GM18517 (cell line): Measurements from ENCODE around the gene OSBPL2.

Experiments used
- ATAC-seq: cut with Tn5 transposase; IDR thresholded peaks from one replicate; pipeline ENCODE4 v1.9.1; 2021; ENCODE audit warnings: mild to moderate bottlenecking, moderate library complexity; ENCODE audit not compliant: unreplicated experiment

Gene OSBPL2

DNA sequence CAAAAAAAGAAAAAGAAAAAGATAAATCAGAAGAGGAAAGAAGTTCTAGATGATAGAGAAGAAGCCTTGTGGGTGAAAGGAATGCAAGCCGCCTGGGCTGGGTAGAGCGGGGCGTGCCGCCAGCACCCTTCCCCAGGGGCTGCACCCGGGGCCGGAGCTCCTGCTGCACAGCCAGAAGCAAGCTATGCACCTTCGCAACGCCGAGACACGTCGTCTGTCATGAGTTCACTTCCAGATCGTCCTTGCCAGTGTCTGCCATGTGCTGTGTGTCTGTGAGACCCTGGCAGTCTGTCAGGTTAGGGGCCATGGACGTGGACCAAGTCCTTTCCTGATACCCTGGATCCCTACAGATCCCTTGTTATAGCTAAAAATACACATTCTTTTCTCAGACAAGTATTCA lies 38.9 kb downstream of the OSBPL2 start:
- no peak for ATAC-seq

GRCh38 chr20:62280303-62280702 lies 42.0 kb downstream of the OSBPL2 start:
- ATAC-seq, result no peak

DNA sequence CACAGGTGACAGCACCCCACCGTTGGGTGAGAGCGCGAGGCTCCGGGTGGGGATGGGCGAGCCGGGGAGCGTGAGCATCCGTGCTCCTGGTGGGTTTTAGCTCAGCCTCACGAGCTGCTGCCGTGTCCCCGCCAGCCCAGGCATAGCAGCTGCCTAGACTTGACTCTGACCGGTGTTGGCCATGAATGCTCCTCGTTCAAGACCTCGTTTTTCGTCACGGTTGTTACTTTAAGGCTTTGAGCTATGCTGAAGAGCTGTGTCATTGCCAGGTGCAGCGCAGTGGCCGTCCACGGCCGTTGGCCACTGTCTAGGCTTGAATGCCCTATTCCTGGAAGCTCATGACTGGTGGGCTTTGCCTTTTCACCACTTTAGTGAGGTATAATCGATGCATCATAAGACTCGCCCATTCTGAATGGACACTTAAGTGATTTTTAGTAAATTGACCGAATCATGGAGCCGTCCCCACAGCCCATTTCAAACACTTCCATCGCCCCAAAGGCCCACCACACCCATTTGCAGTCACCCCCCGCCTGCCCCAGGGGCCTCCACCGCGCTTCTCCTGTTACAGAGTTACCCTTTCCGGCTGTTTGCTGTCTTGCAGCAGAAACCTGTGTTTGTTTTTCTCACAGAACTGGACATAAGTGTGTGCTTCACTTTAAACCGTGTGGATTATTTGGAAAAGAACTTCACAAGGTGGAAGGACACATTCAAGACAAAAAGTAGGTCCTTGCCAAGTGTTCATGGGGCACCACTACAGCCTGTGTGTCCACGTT lies 43.0 kb downstream of the OSBPL2 start:
- no peak for ATAC-seq

DNA sequence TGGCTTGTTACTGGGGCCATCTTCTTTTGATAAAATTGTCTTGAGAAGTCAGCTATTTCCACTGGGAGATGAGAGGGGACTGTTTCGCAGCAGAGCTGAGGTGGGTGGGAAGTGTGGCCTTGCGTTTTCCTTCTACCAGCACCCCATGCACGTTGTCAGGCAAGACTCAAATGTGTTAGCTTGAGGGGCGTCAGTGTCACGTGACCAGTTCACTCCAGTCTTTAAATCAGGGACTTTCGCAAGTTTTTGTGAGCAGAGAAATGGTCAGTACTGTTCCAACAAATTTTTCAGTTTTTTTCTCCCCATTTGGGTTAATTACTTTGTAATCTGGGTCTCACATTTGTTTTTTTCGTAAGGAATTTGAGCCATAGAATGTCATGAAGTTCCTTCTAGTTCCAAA lies 43.8 kb downstream of the OSBPL2 start:
- ATAC-seq, result no peak

DNA sequence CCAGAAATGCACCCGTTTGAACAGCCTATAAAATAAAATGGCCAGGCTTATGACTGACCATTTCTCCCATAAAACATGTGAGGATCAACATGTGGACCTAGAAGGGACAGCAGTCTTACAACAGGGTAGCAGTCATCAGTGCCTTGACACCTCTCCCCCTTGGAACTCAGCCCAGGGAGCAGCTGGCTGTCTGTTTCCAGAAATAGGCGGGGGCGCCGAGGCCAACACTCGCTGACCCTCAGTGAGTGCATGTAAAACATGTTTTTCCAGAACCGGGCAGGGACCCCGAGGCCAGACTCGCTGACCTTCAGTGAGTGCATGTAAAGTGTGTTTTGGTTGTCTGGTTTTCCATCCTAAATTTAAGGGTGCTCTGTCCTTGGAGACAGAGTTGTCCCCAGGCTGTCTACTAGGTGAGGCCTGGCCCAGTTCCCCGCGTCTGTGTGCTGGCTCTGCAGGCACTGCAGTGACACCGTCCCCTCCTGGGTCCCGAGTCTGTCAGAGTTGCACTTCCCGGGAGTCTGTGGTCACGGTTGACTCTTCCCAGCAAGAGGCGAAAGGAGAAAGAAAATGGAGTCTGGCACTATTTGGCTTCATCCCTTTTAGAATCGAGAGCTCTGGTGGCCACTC lies 44.7 kb downstream of the OSBPL2 start:
- ATAC-seq, result no peak

DNA sequence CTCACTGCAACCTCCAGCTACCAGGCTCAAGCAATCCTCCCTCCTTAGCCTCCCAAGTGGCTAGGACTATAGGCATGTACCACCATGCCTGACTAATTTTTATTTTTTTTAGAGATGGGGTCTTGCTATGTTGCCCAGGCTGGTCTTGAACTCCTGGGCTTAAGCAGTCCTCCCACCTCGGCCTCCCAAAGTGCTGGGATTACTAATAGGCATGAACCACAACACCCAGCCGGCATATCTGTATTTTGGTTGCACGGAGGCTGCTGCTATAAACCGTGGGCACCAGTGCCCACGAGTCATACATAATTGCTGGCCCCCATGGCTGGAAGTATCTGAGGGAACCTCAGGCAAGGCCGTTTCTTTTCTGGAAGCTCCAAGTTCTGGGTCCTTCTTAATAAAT lies 46.1 kb downstream of the OSBPL2 start:
- no peak for ATAC-seq

GRCh38 chr20:62285151-62285550 lies 46.8 kb downstream of the OSBPL2 start:
- ATAC-seq, result no peak

GRCh38 chr20:62285722-62286121 lies 47.4 kb downstream of the OSBPL2 start:
- ATAC-seq, result no peak

- ATAC-seq, result no peak
These were observed 48.3 kb downstream of the OSBPL2 start for GRCh38 chr20:62286493-62287064.

DNA sequence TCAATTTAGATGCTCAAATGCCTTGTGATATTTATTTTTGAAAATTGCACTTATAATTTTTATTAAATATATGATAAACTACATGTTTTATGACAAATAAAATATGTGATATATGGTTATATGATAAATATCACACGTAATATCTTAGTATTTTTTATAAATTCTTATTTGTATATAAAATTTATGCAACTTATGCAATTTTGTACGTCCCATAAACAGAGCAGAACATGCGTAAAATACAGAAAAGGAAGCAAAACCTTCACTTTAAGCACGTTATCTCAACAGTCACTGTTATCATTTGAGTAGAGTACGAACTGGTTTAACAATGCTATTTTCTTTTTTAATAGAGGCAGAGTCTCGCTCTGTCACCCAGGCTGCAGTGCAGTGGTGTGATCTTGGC lies 48.8 kb downstream of the OSBPL2 start:
- ATAC-seq, result no peak

DNA sequence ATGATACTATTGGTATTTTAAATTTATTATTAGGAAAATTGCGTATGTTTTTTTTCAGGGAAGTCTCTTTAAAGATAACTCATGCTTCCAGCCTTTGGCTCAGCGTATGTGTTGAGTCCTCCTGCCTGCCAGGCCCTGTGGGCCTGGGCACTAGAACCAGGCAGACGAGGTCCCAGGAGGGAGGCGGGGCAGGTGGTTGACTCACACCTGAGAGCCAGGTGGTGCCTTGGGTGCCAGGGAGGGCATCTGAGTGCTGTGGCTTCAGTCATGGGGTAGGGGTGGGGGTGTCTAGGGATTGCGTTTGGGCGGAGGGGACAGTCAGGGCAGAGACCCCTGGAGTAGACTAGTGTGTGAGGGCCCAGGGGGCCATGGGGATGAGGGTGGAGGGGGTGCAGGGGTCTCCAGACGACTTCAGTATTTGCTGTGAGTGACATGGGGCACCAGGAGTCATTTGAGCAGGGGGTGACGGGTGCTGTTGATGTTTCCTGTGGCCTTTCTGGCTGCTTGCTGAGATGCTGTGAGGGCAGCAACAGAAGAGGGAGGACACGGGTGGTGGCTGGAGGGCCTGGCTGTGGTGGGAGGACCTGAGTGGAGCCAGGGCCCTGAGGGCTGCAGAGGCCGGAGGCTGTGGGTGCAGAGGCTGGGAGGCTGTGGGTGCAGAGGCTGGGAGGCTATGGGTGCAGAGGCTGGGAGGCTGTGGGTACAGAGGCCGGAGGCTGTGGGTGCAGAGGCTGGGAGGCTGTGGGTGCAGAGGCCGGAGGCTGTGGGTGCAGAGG lies 49.6 kb downstream of the OSBPL2 start:
- ATAC-seq, result no peak

- no peak for ATAC-seq
These were observed 50.3 kb downstream of the OSBPL2 start for GRCh38 chr20:62288535-62289105.

- ATAC-seq, result no peak
These were observed 50.8 kb downstream of the OSBPL2 start for GRCh38 chr20:62289131-62289530.

DNA sequence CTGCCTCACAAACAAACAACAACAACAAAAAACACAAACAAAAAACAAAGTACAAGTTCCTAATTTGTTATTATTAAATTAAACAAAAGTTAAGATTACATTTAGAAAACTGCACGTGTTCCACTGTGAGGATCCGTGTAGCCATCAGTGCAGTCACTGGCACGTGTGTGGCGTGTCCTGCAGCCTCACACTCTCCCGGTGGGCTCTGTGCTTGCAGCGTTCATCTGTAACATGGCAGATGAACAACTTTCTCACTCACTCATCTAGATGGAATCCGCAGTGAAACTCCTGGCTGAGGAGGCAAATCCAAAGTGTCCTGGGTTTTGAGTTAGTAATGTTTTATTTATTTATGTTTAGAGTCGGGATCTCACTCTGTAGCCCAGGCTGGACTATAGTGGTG lies 51.6 kb downstream of the OSBPL2 start:
- no peak for ATAC-seq

GRCh38 chr20:62291251-62292066 lies 53.1 kb downstream of the OSBPL2 start:
- ATAC-seq, result no peak

DNA sequence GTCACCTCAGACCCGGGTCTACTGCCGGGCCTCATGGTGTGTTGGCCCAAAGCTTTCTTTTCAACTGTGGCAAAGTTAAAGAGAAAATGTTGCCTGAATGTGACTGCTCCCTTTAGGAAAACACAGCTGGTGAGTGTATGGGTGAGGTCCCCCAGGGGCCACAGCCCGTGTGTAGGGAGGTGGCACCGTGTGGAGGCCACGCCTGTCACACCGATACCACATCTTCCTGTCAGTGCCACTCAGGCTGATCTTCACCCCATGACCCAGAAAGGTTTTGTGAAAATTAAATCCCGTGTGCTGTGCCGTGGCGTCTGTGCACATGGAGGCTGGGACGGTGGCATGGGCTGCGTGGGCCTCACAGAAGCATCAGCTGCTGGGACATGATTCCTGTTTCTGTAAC lies 53.8 kb downstream of the OSBPL2 start:
- no peak for ATAC-seq

- ATAC-seq, result no peak
These were observed 54.9 kb downstream of the OSBPL2 start for GRCh38 chr20:62293111-62293784.

DNA sequence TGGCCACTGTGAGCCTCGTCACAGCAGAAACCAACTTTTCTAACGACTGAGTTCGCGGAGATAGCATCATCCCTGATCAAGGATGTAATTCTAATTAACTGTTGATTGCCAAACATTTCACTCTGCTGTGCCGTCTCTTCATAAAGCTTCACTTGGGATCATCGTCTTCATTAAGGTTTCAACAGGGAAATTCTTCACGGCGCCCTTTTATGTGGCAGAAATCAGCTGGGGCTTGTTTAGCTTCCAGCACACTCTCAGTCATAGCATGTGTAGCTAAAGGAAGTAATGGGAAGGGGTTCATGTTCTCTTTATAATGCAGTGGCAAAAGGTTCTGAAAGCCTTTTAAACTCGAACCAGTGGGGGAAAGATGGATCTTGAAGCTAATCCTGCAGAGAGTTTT lies 55.6 kb downstream of the OSBPL2 start:
- ATAC-seq, result no peak

DNA sequence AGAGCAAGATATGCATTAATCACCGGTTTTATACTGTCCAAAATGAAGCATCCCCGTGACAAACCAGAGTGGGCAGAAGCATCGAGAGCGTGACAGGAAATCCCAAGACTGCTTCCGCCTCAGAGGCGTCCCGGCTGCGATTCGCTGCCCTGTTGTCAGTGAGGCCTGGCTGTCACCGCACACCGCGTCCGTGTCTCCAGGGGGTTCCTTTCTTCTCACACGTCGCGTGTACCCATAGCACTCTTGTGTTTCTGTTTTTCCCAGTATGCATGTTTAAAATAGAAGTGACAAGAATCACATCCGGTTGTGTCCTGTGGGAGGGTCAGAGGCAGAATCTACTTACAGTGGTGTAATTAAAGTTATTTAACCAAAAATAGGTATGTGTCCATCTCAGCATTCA lies 56.2 kb downstream of the OSBPL2 start:
- no peak for ATAC-seq
